KMS-11 (cell line): ENCODE results near the gene BANF1.
A peak's percentile ranks its signal among the peaks of the same experiment; 100 is the strongest.

Experiments used
- H2AFZ ChIP-seq: fragments of 200-600 bp; sonication (generic); 2 replicates; pipeline ENCODE4 v1.6.1; 2016; ENCODE audit warnings: antibody characterized with exemption, mixed run types, low read depth
- H3K27ac ChIP-seq: fragments of 200-600 bp; sonication (generic); 2 replicates; pipeline ENCODE4 v1.6.1; 2016; ENCODE audit warnings: mild to moderate bottlenecking, mixed run types
- H3K27me3 ChIP-seq: fragments of 200-600 bp; sonication (generic); 2 replicates; pipeline ENCODE4 v1.6.1; 2017; ENCODE audit warnings: mild to moderate bottlenecking, low read depth, mixed run types, moderate library complexity; ENCODE audit not compliant: insufficient read depth
- H3K36me3 ChIP-seq: fragments of 200-600 bp; sonication (generic); 2 replicates; pipeline ENCODE4 v1.6.1; 2017; ENCODE audit warnings: mild to moderate bottlenecking, mixed run types; ENCODE audit not compliant: insufficient read depth
- H3K4me1 ChIP-seq: fragments of 200-600 bp; sonication (generic); 2 replicates; pipeline ENCODE4 v1.6.1; 2016; ENCODE audit warnings: mild to moderate bottlenecking, low read depth, mixed run types; ENCODE audit not compliant: poor library complexity, severe bottlenecking
- H3K4me2 ChIP-seq: fragments of 200-600 bp; sonication (generic); 2 replicates; pipeline ENCODE4 v1.7.0; 2016; ENCODE audit warnings: mild to moderate bottlenecking, mixed run types
- H3K4me3 ChIP-seq: fragments of 200-600 bp; sonication (generic); IDR thresholded peaks from 2 replicates; pipeline ENCODE4 v1.6.1; 2017; ENCODE audit warnings: low read depth, low read length, mixed read lengths; ENCODE audit not compliant: insufficient read depth
- H3K79me2 ChIP-seq: fragments of 200-600 bp; sonication (generic); 2 replicates; pipeline ENCODE4 v1.6.1; 2016; ENCODE audit warnings: low read depth, mixed run types; ENCODE audit not compliant: insufficient read depth
- H3K9ac ChIP-seq: fragments of 200-600 bp; sonication (generic); 2 replicates; pipeline ENCODE4 v1.6.1; 2016; ENCODE audit warnings: mild to moderate bottlenecking, mixed run types
- H4K20me1 ChIP-seq: fragments of 200-600 bp; sonication (generic); 2 replicates; pipeline ENCODE4 v1.6.1; 2016; ENCODE audit warnings: mild to moderate bottlenecking, mixed run types; ENCODE audit not compliant: insufficient read depth
- CTCF ChIP-seq: fragments of 200-600 bp; sonication (generic); conservative IDR thresholded peaks from 2 replicates; pipeline ENCODE4 v1.6.1; 2017; ENCODE audit warnings: low read depth, mild to moderate bottlenecking, antibody characterized with exemption, low read length, moderate library complexity, mixed read lengths

The BANF1 gene

DNA sequence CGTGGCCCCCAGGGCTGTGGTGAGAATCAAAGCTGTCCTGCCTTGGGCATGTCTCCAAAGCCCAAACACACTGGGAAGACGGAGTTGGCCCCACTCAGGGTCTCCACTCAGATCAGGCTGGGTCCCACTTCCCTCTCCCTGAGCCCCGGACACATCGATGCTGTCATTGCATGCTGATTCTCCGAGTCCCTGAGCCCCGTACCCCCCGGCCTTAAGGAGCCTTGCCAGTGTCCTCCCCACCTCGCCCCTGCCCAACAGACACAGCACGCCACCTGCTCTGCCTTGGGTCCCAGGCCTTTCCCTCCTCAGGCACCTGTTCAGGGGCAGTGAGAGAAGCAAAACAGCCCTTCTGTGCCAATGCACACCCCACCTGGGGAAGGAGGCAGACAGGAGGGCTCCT, 15.0 kb upstream of the BANF1 start:
- no peak overlapping the region for H3K27ac ChIP-seq
- H3K4me3 ChIP-seq, result no peak overlapping the region
- no peak overlapping the region for H3K9ac ChIP-seq
- no peak for TF ChIP-seq CTCF
- H3K4me2 ChIP-seq, result no peak overlapping the region
- H4K20me1 ChIP-seq, result no peaks in the 10 kb centered on the region
- no peaks in the 10 kb centered on the region for H3K79me2 ChIP-seq
- H2AFZ ChIP-seq, result no peak overlapping the region
- H3K27me3 ChIP-seq, result no peaks in the 10 kb centered on the region
- H3K4me1 ChIP-seq, result peaks cover 3% of the 10 kb centered on the region
- H3K36me3 ChIP-seq, result no peaks in the 10 kb centered on the region

- Histone ChIP-seq H3K4me2 (0 out of 2 replicates have a peak overlapping the region, but pooled peaks have one; percentile 3), H3K27ac (no peak overlapping the region; the same call in 1 of the 2 replicates), H3K4me1 (peaks cover 3% of the 10 kb centered on the region), H3K27me3 (no peaks in the 10 kb centered on the region), H3K79me2 (no peaks in the 10 kb centered on the region), H4K20me1 (no peaks in the 10 kb centered on the region), H3K4me3 (no peak overlapping the region), H3K36me3 (no peaks in the 10 kb centered on the region), H3K9ac (no peak overlapping the region), H2AFZ (no peak overlapping the region)
- peak; percentile 99 for TF ChIP-seq CTCF
These were observed 13.3 kb upstream of the BANF1 start for GRCh38 chr11:65988791-65989592.

- H2AFZ ChIP-seq, result no peak overlapping the region
These were observed 10.2 kb upstream of the BANF1 start for GRCh38 chr11:65992056-65992455.

GRCh38 chr11:65997286-65997685, 5.0 kb upstream of the BANF1 start:
- H3K9ac ChIP-seq, result no peak overlapping the region
- peaks cover 4% of the 10 kb centered on the region for H3K4me1 ChIP-seq
- no peaks in the 10 kb centered on the region for H3K27me3 ChIP-seq
- H3K79me2 ChIP-seq, result peaks cover 19% of the 10 kb centered on the region
- no peaks in the 10 kb centered on the region for H4K20me1 ChIP-seq
- no peak overlapping the region for H3K4me3 ChIP-seq
- H3K4me2 ChIP-seq, result no peak overlapping the region
- no peaks in the 10 kb centered on the region; the same call in 1 of the 2 replicates for H3K36me3 ChIP-seq
- no peak for TF ChIP-seq CTCF
- H2AFZ ChIP-seq, result no peak overlapping the region
- no peak overlapping the region for H3K27ac ChIP-seq

More at GRCh38 chr11:65992056-65992455, 10.2 kb upstream of the BANF1 start:
- Histone ChIP-seq H3K9ac (no peak overlapping the region), H3K4me1 (peaks cover 3% of the 10 kb centered on the region), H3K36me3 (no peaks in the 10 kb centered on the region), H4K20me1 (no peaks in the 10 kb centered on the region), H3K4me3 (no peak overlapping the region), H3K27me3 (no peaks in the 10 kb centered on the region), H3K27ac (no peak overlapping the region), H3K79me2 (no peaks in the 10 kb centered on the region), H3K4me2 (no peak overlapping the region)
- no peak for TF ChIP-seq CTCF
